H9 (cell line): ENCODE data around the gene MAP7. TPM values are rescaled to one million over a fixed set of nuclear protein-coding genes. Genes with fewer than 3 reads are reported as not detected.

Experiments
- DNase-seq: peaks from one replicate; pipeline ENCODE4 v3.0.0-alpha.2; 2017
- H2AFZ ChIP-seq: one replicate; pipeline ENCODE4 v1.6.1; 2013; ENCODE audit warnings: mild to moderate bottlenecking, low read length, control low read depth, moderate library complexity
- H2AK5ac ChIP-seq: 2 replicates; pipeline ENCODE4 v1.6.1; 2013; ENCODE audit warnings: low read length, control low read depth, mixed read lengths; ENCODE audit not compliant: insufficient read length
- H2BK120ac ChIP-seq: one replicate; pipeline ENCODE4 v1.6.1; 2013; ENCODE audit warnings: low read depth, mild to moderate bottlenecking, low read length, control low read depth, inconsistent platforms; ENCODE audit not compliant: poor library complexity, severe bottlenecking
- H2BK12ac ChIP-seq: 2 replicates; pipeline ENCODE4 v1.6.1; 2013; ENCODE audit warnings: low read length, control low read depth, mixed read lengths, low read depth; ENCODE audit not compliant: insufficient read length
- H2BK15ac ChIP-seq: 2 replicates; pipeline ENCODE4 v1.6.1; 2013; ENCODE audit warnings: low read depth, low read length, control low read depth
- H2BK20ac ChIP-seq: one replicate; pipeline ENCODE4 v1.6.1; 2013; ENCODE audit warnings: low read depth, mild to moderate bottlenecking, low read length, control low read depth, inconsistent platforms; ENCODE audit not compliant: poor library complexity, severe bottlenecking
- H2BK5ac ChIP-seq: 2 replicates; pipeline ENCODE4 v1.6.1; 2013; ENCODE audit warnings: low read length, control low read depth, mixed read lengths; ENCODE audit not compliant: insufficient read length
- H3K14ac ChIP-seq: 2 replicates; pipeline ENCODE4 v1.6.1; 2013; ENCODE audit warnings: low read length, control low read depth; ENCODE audit not compliant: insufficient read depth
- H3K18ac ChIP-seq: 2 replicates; pipeline ENCODE4 v1.6.1; 2013; ENCODE audit warnings: low read depth, mild to moderate bottlenecking, mixed read lengths, low read length, control low read depth; ENCODE audit not compliant: insufficient read length
- H3K23ac ChIP-seq: 2 replicates; pipeline ENCODE4 v1.6.1; 2013; ENCODE audit warnings: low read length, control low read depth, mixed read lengths, low read depth; ENCODE audit not compliant: insufficient read length
- H3K23me2 ChIP-seq: 2 replicates; pipeline ENCODE4 v1.6.1; 2013; ENCODE audit warnings: low read depth, mild to moderate bottlenecking, mixed read lengths, low read length, control low read depth; ENCODE audit not compliant: insufficient read length, poor library complexity, severe bottlenecking
- H3K27ac ChIP-seq: 2 replicates; pipeline ENCODE4 v1.5.1; 2013; ENCODE audit warnings: low read length, control low read depth, mixed read lengths, low read depth; ENCODE audit not compliant: insufficient read length
- H3K27me3 ChIP-seq: 2 replicates; pipeline ENCODE4 v1.6.1; 2013; ENCODE audit warnings: low read length, control low read depth, inconsistent platforms; ENCODE audit not compliant: insufficient read depth
- H3K4ac ChIP-seq: 2 replicates; pipeline ENCODE4 v1.6.1; 2013; ENCODE audit warnings: low read depth, mild to moderate bottlenecking, control low read depth, inconsistent platforms, low read length, moderate library complexity
- H3K4me1 ChIP-seq: 2 replicates; pipeline ENCODE4 v1.6.1; 2013; ENCODE audit warnings: low read length, control low read depth, inconsistent platforms; ENCODE audit not compliant: insufficient read depth
- H3K4me2 ChIP-seq: 2 replicates; pipeline ENCODE4 v1.6.1; 2013; ENCODE audit warnings: low read length, control low read depth, mixed read lengths; ENCODE audit not compliant: insufficient read length, insufficient read depth
- H3K56ac ChIP-seq: 2 replicates; pipeline ENCODE4 v1.6.1; 2013; ENCODE audit warnings: low read depth, mild to moderate bottlenecking, mixed read lengths, low read length, control low read depth; ENCODE audit not compliant: insufficient read length
- H3K79me1 ChIP-seq: 2 replicates; pipeline ENCODE4 v1.6.1; 2013; ENCODE audit warnings: low read depth, mild to moderate bottlenecking, moderate library complexity, low read length, control low read depth, inconsistent platforms; ENCODE audit not compliant: insufficient read depth, poor library complexity, severe bottlenecking
- H3K79me2 ChIP-seq: 2 replicates; pipeline ENCODE4 v1.6.1; 2013; ENCODE audit warnings: low read length, control low read depth, inconsistent platforms; ENCODE audit not compliant: insufficient read depth
- H3K9ac ChIP-seq: 2 replicates; pipeline ENCODE4 v1.6.1; 2013; ENCODE audit warnings: low read length, control low read depth, mixed read lengths; ENCODE audit not compliant: insufficient read length; ENCODE audit errors: extremely low read depth
- H3K9me3 ChIP-seq: one replicate; pipeline ENCODE4 v1.6.1; 2013; ENCODE audit warnings: low read depth, low read length, inconsistent platforms; ENCODE audit not compliant: control insufficient read depth
- H3T11ph ChIP-seq: one replicate; pipeline ENCODE4 v1.6.1; 2013; ENCODE audit warnings: mild to moderate bottlenecking, low read length, control low read depth, inconsistent platforms
- H4K20me1 ChIP-seq: one replicate; pipeline ENCODE4 v1.6.1; 2013; ENCODE audit not compliant: control insufficient read depth, insufficient read length, insufficient read depth
- H4K5ac ChIP-seq: 2 replicates; pipeline ENCODE4 v1.6.1; 2013; ENCODE audit warnings: low read depth, mild to moderate bottlenecking, mixed read lengths, low read length, control low read depth; ENCODE audit not compliant: insufficient read length
- H4K8ac ChIP-seq: replicated peaks from 2 replicates; pipeline ENCODE4 v1.6.1; 2013; ENCODE audit warnings: low read length, control low read depth, mixed read lengths, low read depth; ENCODE audit not compliant: insufficient read length
- H4K91ac ChIP-seq: 2 replicates; pipeline ENCODE4 v1.6.1; 2013; ENCODE audit warnings: low read depth, mild to moderate bottlenecking, moderate library complexity, mixed read lengths, low read length, control low read depth; ENCODE audit not compliant: insufficient read length
- H3K27ac Mint-ChIP-seq, 3 experiments: 2 replicates in 2 of 3; 3 replicates in 1 of 3; pipeline ENCODE4 v1.8.0; 2020 to 2021; ENCODE audit warnings: mixed read lengths in 3 of 3, mild to moderate bottlenecking in 1 of 3, moderate library complexity in 1 of 3
- H3K27me3 Mint-ChIP-seq: 2 replicates; pipeline ENCODE4 v1.8.0; 2021; ENCODE audit warnings: low read depth, mild to moderate bottlenecking, moderate library complexity, mixed read lengths
- H3K36me3 Mint-ChIP-seq, 3 experiments: 2 replicates in 2 of 3; 3 replicates in 1 of 3; pipeline ENCODE4 v1.8.0; 2020 to 2021; ENCODE audit warnings: low read depth in 3 of 3, mixed read lengths in 3 of 3; ENCODE audit not compliant: insufficient read depth in 1 of 3
- H3K4me1 Mint-ChIP-seq, 2 experiments: 2 replicates each; pipeline ENCODE4 v1.8.0; 2020; ENCODE audit warnings: mixed read lengths in 2 of 2
- H3K4me3 Mint-ChIP-seq, 2 experiments: 2 replicates in 1 of 2; 3 replicates in 1 of 2; pipeline ENCODE4 v1.8.0; 2020 to 2021; ENCODE audit warnings: mild to moderate bottlenecking in 2 of 2, mixed read lengths in 2 of 2, moderate library complexity in 1 of 2
- H3K9me3 Mint-ChIP-seq, 2 experiments: 2 replicates in 1 of 2; 3 replicates in 1 of 2; pipeline ENCODE4 v1.8.0; 2020; ENCODE audit warnings: mild to moderate bottlenecking in 2 of 2, mixed read lengths in 2 of 2, moderate library complexity in 1 of 2
- WGBS: extraction: QIAGEN DNeasy Blood & Tissue Kit; methylation state at CpG from one replicate; pipeline ENCODE4 v1.1.7; 2013; ENCODE audit warnings: missing lambda C conversion rate, low lambda C conversion rate, mixed read lengths; ENCODE audit not compliant: insufficient read length; ENCODE audit errors: extremely low coverage; 5-methylcytosine and 5-hydroxymethylcytosine counted together
- total RNA-seq: library from RNA; stranded (reverse); gene quantifications from 2 replicates; pipeline ENCODE4 v1.2.1, GENCODE V29; 2021
- TF ChIP-seq, protein P1 (sequence below): fragments of 200-600 bp; sonication (generic); conservative IDR thresholded peaks from 3 replicates; pipeline ENCODE4 v1.8.0; 2021; ENCODE audit warnings: antibody characterized with exemption, mild to moderate bottlenecking

MAP7 gene
- total RNA-seq, 1 experiment from 2014 or later, result 51.1 TPM

DNA sequence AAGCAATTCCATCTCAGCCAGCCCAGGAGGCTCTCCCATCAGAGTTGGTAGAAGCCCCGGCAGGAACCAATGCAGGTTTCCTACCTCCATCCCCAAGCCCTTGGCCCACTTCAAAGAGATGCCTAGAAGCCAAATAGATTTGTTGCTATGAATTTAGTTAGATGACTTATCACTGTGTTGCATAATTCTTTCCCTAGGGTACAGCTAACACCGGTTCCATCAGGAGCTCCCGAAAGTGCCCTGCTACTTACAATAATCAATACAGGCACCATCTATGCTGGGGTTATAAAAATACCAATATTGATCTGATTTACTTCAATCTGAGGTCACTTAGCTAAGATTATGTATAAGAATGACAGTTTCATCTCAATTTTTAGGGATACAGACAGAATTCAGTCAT is 113.0 kb downstream of the MAP7 start:
- Histone ChIP-seq H4K91ac (no peak overlapping the region), H3K79me1 (no peaks in the 10 kb centered on the region), H3K9me3 (no peaks in the 10 kb centered on the region), H3K56ac (no peak overlapping the region), H2BK120ac (no peak overlapping the region), H3K18ac (no peak overlapping the region), H3K4me2 (no peak overlapping the region), H3K79me2 (no peaks in the 10 kb centered on the region; the same call in 1 of the 2 replicates), H3K23ac (no peak overlapping the region), H3K9ac (no peak overlapping the region), H3K14ac (no peak overlapping the region), H2BK20ac (no peak overlapping the region), H2BK12ac (no peak overlapping the region), H3K23me2 (no peaks in the 10 kb centered on the region), H3K4me1 (peaks cover 19% of the 10 kb centered on the region; the same call in 1 of the 2 replicates), H4K8ac (no peak overlapping the region), H2BK15ac (no peak overlapping the region), H3K27me3 (no peaks in the 10 kb centered on the region), H3K27ac (no peak overlapping the region), H3K4ac (no peak overlapping the region), H2BK5ac (no peak overlapping the region), H2AFZ (no peak overlapping the region), H4K20me1 (no peaks in the 10 kb centered on the region), H4K5ac (no peak overlapping the region), H3T11ph (no peak overlapping the region), H2AK5ac (no peak overlapping the region)
- TF ChIP-seq, protein P1, sequence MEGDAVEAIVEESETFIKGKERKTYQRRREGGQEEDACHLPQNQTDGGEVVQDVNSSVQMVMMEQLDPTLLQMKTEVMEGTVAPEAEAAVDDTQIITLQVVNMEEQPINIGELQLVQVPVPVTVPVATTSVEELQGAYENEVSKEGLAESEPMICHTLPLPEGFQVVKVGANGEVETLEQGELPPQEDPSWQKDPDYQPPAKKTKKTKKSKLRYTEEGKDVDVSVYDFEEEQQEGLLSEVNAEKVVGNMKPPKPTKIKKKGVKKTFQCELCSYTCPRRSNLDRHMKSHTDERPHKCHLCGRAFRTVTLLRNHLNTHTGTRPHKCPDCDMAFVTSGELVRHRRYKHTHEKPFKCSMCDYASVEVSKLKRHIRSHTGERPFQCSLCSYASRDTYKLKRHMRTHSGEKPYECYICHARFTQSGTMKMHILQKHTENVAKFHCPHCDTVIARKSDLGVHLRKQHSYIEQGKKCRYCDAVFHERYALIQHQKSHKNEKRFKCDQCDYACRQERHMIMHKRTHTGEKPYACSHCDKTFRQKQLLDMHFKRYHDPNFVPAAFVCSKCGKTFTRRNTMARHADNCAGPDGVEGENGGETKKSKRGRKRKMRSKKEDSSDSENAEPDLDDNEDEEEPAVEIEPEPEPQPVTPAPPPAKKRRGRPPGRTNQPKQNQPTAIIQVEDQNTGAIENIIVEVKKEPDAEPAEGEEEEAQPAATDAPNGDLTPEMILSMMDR, result no peak
- WGBS, result no CpG with 5 or more reads among the region's 3 CpGs
- Mint-ChIP-seq H3K27me3 (no peaks in the 10 kb centered on the region), H3K36me3 (no peaks in the 10 kb centered on the region), H3K4me3 (no peak overlapping the region), H3K4me1 (peaks cover 71 to 83% of the 10 kb centered on the region in 2 experiments), H3K27ac (peak overlapping the region; percentile 32 to 80 (median 45); a peak in 4 of 7 replicates), H3K9me3 (no peaks in the 10 kb centered on the region)
- DNase-seq, result no peak
